ENCODE data around the gene RTTN.
"Not testable (repeated sequence)": the region's sequence is repeated elsewhere in the genome, so short reads cannot be mapped to it uniquely, and the experiment has no call there.

GRCh38 chr18:69975294-69975693 is 230.2 kb downstream of the RTTN start:
- not testable (repeated sequence) for TF ChIP-seq SMAD1 (IDR thresholded peaks at IDR 0.05; ENCODE audit: low read depth, partially characterized antibody); TCF3 (IDR thresholded peaks at IDR 0.05; ENCODE audit: borderline replicate concordance, insufficient read depth, low read depth, low read length); CTCF (IDR thresholded peaks at IDR 0.05 in 2 of 3, conservative IDR thresholded peaks at IDR 0.05 in 1 of 3; ENCODE audit: control insufficient read depth in 2 of 3, extremely low read depth in 1 of 3, insufficient read depth in 1 of 3, low read depth in 3 of 3, low read length in 3 of 3); SIN3A (IDR thresholded peaks at IDR 0.05; ENCODE audit: low read depth, low read length); PAX8 (IDR thresholded peaks at IDR 0.05); BACH1 (IDR thresholded peaks at IDR 0.05; ENCODE audit: borderline replicate concordance)
